HepG2 (cell line): Measurements from ENCODE around the gene NFE2. TPM values are rescaled to one million over a fixed set of nuclear protein-coding genes. Genes with fewer than 3 reads are reported as not detected.
A peak's percentile ranks its signal among the peaks of the same experiment; 100 is the strongest.

Source experiments
- CHD4 ChIP-seq: fragments of 200-600 bp; sonication (generic); IDR thresholded peaks from 2 replicates; pipeline ENCODE4 v1.7.0; 2017; ENCODE audit warnings: mild to moderate bottlenecking, low read length, borderline replicate concordance
- FOXJ3 ChIP-seq: sonication (generic); formaldehyde crosslinking; IDR thresholded peaks from 2 replicates; pipeline ENCODE4 v1.4.0; 2020; ENCODE audit warnings: missing genetic modification reagents, mild to moderate bottlenecking, borderline replicate concordance
- KMT2A ChIP-seq: sonication (generic); formaldehyde crosslinking; IDR thresholded peaks from 2 replicates; pipeline ENCODE4 v1.4.0; 2020; ENCODE audit warnings: missing genetic modification reagents
- PAF1 ChIP-seq: IDR thresholded peaks from 2 replicates; pipeline ENCODE4 v1.6.1; 2016; ENCODE audit warnings: missing genetic modification reagents, missing compliant biosample characterization
- PHF21A ChIP-seq: sonication (generic); formaldehyde crosslinking; IDR thresholded peaks from 2 replicates; pipeline ENCODE4 v1.5.0; 2020; ENCODE audit warnings: mild to moderate bottlenecking, missing genetic modification reagents
- RBAK ChIP-seq: sonication (generic); formaldehyde crosslinking; IDR thresholded peaks from 2 replicates; pipeline ENCODE4 v1.5.1; 2020; ENCODE audit warnings: mild to moderate bottlenecking, missing genetic modification reagents
- STAT6 ChIP-seq: sonication (generic); formaldehyde crosslinking; IDR thresholded peaks from 2 replicates; pipeline ENCODE4 v1.4.0; 2020; ENCODE audit warnings: missing genetic modification reagents, mild to moderate bottlenecking, borderline replicate concordance
- ZBTB7B ChIP-seq: sonication (generic); formaldehyde crosslinking; IDR thresholded peaks from 2 replicates; pipeline ENCODE4 v1.4.0; 2020; ENCODE audit warnings: missing genetic modification reagents
- ZNF263 ChIP-seq: sonication (generic); formaldehyde crosslinking; IDR thresholded peaks from 2 replicates; pipeline ENCODE4 v1.4.0; 2020; ENCODE audit warnings: missing genetic modification reagents
- ZNF451 ChIP-seq: sonication (generic); formaldehyde crosslinking; IDR thresholded peaks from 2 replicates; pipeline ENCODE4 v1.5.0; 2020; ENCODE audit warnings: mild to moderate bottlenecking, missing genetic modification reagents
- ZNF589 ChIP-seq: sonication (generic); formaldehyde crosslinking; conservative IDR thresholded peaks from 2 replicates; pipeline ENCODE4 v1.8.0; 2022; ENCODE audit warnings: mild to moderate bottlenecking, moderate library complexity, missing genetic modification reagents
- ZNF784 ChIP-seq: sonication (generic); formaldehyde crosslinking; IDR thresholded peaks from 2 replicates; pipeline ENCODE4 v1.5.1; 2020; ENCODE audit warnings: missing genetic modification reagents, mild to moderate bottlenecking, borderline replicate concordance
- polyA plus RNA-seq, 8 experiments: library from polyadenylated mRNA; depleted of rRNA in 3 of 8; stranded (reverse) in 7 of 8; unstranded in 1 of 8; fragments of >200 nt; fragmentation: Illumina TruSeq in 4 of 8; extraction: Trizol in 4 of 8; gene quantifications; 2 replicates each; pipeline versions ENCODE4 v1.2.1 to v1.2.3, GENCODE V29; 2011 to 2016; ENCODE audit warnings: low read depth in 4 of 8, missing spikeins in 1 of 8, mixed read lengths in 1 of 8; ENCODE audit not compliant: insufficient read depth in 1 of 8
- total RNA-seq, 5 experiments: library from RNA; depleted of rRNA; stranded (reverse); fragments of >200 nt; fragmentation: Illumina TruSeq; extraction: Trizol; gene quantifications; 2 replicates each; pipeline ENCODE4 v1.2.3, GENCODE V29; 2016; ENCODE audit warnings: low read depth in 1 of 5
- TF ChIP-seq, protein P1 (sequence below): sonication (generic); formaldehyde crosslinking; IDR thresholded peaks from 2 replicates; pipeline ENCODE4 v1.5.0; 2020; ENCODE audit warnings: mild to moderate bottlenecking, missing genetic modification reagents, borderline replicate concordance
- TF ChIP-seq, protein P2 (sequence below): sonication (generic); formaldehyde crosslinking; IDR thresholded peaks from 2 replicates; pipeline ENCODE4 v1.4.0; 2020; ENCODE audit warnings: missing genetic modification reagents
- TF ChIP-seq, protein P3 (sequence below): sonication (generic); formaldehyde crosslinking; IDR thresholded peaks from 2 replicates; pipeline ENCODE4 v1.8.0; 2023; ENCODE audit warnings: mild to moderate bottlenecking, missing genetic modification reagents
- TF ChIP-seq, protein P4 (sequence below): sonication (generic); formaldehyde crosslinking; IDR thresholded peaks from 2 replicates; pipeline ENCODE4 v1.4.0; 2020; ENCODE audit warnings: missing genetic modification reagents

Gene NFE2
- total and polyA plus RNA-seq, 2 of the 13 experiments (the other 11 are each of a cell fraction or from before 2014, with no cell fraction given) = 4.5 to 7.8 TPM

GRCh38 chr12:54294152-54294952, 6.5 kb downstream of the NFE2 start (continued):
- TF ChIP-seq, protein P1, sequence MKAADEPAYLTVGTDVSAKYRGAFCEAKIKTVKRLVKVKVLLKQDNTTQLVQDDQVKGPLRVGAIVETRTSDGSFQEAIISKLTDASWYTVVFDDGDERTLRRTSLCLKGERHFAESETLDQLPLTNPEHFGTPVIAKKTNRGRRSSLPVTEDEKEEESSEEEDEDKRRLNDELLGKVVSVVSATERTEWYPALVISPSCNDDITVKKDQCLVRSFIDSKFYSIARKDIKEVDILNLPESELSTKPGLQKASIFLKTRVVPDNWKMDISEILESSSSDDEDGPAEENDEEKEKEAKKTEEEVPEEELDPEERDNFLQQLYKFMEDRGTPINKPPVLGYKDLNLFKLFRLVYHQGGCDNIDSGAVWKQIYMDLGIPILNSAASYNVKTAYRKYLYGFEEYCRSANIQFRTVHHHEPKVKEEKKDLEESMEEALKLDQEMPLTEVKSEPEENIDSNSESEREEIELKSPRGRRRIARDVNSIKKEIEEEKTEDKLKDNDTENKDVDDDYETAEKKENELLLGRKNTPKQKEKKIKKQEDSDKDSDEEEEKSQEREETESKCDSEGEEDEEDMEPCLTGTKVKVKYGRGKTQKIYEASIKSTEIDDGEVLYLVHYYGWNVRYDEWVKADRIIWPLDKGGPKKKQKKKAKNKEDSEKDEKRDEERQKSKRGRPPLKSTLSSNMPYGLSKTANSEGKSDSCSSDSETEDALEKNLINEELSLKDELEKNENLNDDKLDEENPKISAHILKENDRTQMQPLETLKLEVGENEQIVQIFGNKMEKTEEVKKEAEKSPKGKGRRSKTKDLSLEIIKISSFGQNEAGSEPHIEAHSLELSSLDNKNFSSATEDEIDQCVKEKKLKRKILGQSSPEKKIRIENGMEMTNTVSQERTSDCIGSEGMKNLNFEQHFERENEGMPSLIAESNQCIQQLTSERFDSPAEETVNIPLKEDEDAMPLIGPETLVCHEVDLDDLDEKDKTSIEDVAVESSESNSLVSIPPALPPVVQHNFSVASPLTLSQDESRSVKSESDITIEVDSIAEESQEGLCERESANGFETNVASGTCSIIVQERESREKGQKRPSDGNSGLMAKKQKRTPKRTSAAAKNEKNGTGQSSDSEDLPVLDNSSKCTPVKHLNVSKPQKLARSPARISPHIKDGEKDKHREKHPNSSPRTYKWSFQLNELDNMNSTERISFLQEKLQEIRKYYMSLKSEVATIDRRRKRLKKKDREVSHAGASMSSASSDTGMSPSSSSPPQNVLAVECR (CRISPR knock-in tag) = peak; percentile 66; the same call in 1 of the 2 replicates
- TF ChIP-seq ZNF784 (CRISPR knock-in tag) (peak; percentile 54; the same call in 1 of the 2 replicates), PHF21A (CRISPR knock-in tag) (peak; percentile 81), PAF1 (no peak), ZBTB7B (peak; percentile 70), RBAK (CRISPR knock-in tag) (no peak), ZNF263 (CRISPR knock-in tag) (peak; percentile 41; the same call in 1 of the 2 replicates), CHD4 (peak; percentile 33; the same call in 1 of the 2 replicates), FOXJ3 (no peak; the same call in 1 of the 2 replicates), ZNF451 (CRISPR knock-in tag) (no peak), ZNF589 (CRISPR knock-in tag) (no peak), STAT6 (no peak), KMT2A (0 out of 2 replicates have a peak, but pooled peaks have one; percentile 42)
- TF ChIP-seq, protein P2, sequence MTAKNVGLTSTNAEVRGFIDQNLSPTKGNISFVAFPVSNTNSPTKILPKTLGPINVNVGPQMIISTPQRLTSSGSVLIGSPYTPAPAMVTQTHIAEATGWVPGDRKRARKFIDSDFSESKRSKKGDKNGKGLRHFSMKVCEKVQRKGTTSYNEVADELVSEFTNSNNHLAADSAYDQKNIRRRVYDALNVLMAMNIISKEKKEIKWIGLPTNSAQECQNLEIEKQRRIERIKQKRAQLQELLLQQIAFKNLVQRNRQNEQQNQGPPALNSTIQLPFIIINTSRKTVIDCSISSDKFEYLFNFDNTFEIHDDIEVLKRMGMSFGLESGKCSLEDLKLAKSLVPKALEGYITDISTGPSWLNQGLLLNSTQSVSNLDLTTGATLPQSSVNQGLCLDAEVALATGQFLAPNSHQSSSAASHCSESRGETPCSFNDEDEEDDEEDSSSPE = no peak
- TF ChIP-seq, protein P3, sequence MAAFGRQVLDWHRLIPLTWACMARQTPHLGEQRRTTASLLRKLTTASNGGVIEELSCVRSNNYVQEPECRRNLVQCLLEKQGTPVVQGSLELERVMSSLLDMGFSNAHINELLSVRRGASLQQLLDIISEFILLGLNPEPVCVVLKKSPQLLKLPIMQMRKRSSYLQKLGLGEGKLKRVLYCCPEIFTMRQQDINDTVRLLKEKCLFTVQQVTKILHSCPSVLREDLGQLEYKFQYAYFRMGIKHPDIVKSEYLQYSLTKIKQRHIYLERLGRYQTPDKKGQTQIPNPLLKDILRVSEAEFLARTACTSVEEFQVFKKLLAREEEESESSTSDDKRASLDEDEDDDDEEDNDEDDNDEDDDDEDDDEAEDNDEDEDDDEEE (CRISPR knock-in tag) = 0 out of 2 replicates have a peak, but pooled peaks have one; percentile 56
- TF ChIP-seq, protein P4, sequence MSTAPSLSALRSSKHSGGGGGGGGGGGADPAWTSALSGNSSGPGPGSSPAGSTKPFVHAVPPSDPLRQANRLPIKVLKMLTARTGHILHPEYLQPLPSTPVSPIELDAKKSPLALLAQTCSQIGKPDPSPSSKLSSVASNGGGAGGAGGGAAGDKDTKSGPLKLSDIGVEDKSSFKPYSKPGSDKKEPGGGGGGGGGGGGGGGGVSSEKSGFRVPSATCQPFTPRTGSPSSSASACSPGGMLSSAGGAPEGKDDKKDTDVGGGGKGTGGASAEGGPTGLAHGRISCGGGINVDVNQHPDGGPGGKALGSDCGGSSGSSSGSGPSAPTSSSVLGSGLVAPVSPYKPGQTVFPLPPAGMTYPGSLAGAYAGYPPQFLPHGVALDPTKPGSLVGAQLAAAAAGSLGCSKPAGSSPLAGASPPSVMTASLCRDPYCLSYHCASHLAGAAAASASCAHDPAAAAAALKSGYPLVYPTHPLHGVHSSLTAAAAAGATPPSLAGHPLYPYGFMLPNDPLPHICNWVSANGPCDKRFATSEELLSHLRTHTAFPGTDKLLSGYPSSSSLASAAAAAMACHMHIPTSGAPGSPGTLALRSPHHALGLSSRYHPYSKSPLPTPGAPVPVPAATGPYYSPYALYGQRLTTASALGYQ = peak; percentile 70
